C4-2B (cell line): ENCODE data around the gene ABCA9.
"Not testable (repeated sequence)": the region's sequence is repeated elsewhere in the genome, so short reads cannot be mapped to it uniquely, and the experiment has no call there.

ENCODE experiments used
- H3K27ac ChIP-seq: fragments of 450-650 bp; 2 replicates; pipeline ENCODE4 v1.5.1; 2017
- CTCF ChIP-seq: fragments of 450-650 bp; conservative IDR thresholded peaks from 2 replicates; pipeline ENCODE4 v1.5.1; 2017; ENCODE audit warnings: mild to moderate bottlenecking
- ZFX ChIP-seq: fragments of 450-650 bp; IDR thresholded peaks from 2 replicates; pipeline ENCODE4 v1.6.1; 2017

ABCA9 gene

GRCh38 chr17:68957944-68958343 is 102.8 kb downstream of the ABCA9 start:
- no peak for TF ChIP-seq ZFX
- H3K27ac ChIP-seq: no peak overlapping the region

- H3K27ac ChIP-seq: no peak within 1 kb of the TSS
- TF ChIP-seq CTCF (no peak), ZFX (no peak)
Measured at GRCh38 chr17:68955181-68955841, 105.4 kb downstream of the ABCA9 start, which contains the start of gene ABCA8. TSS of gene ABCA8 (minus strand) at chr17:68955392. CDS start at chr17:68942034, 13,358 bp downstream.

GRCh38 chr17:68954146-68954896 is 106.4 kb downstream of the ABCA9 start:
- TF ChIP-seq ZFX (no peak), CTCF (no peak)
- no peak overlapping the region for H3K27ac ChIP-seq

- TF ChIP-seq ZFX (no peak), CTCF (no peak)
- no peak overlapping the region for H3K27ac ChIP-seq
Measured at GRCh38 chr17:68953340-68953997, 107.3 kb downstream of the ABCA9 start.

- H3K27ac ChIP-seq: no peak overlapping the region
- TF ChIP-seq ZFX: no peak
- no peak for TF ChIP-seq CTCF
Measured at GRCh38 chr17:68950725-68951124, 110.0 kb downstream of the ABCA9 start.

- H3K27ac ChIP-seq: not testable (repeated sequence)
Measured at GRCh38 chr17:68947868-68948267, 112.9 kb downstream of the ABCA9 start.

- no peak for TF ChIP-seq CTCF
- no peak for TF ChIP-seq ZFX
- H3K27ac ChIP-seq: no peak overlapping the region
Measured at GRCh38 chr17:68944435-68945035, 116.2 kb downstream of the ABCA9 start.

GRCh38 chr17:68943812-68944182 is 116.9 kb downstream of the ABCA9 start:
- H3K27ac ChIP-seq: not testable (repeated sequence)
